HG03064 (cell line): ENCODE results near the gene KLC3.
"Not testable (repeated sequence)": the region's sequence is repeated elsewhere in the genome, so short reads cannot be mapped to it uniquely, and the experiment has no call there.

ENCODE experiments used
- ATAC-seq: cut with Tn5 transposase; IDR thresholded peaks from one replicate; pipeline ENCODE4 v1.9.1; 2021; ENCODE audit warnings: low read depth; ENCODE audit not compliant: unreplicated experiment

KLC3 gene

GRCh38 chr19:45340232-45340898 lies at the start of gene KLC3:
Gene KLC3, plus strand, starts transcription at chr19:45340750. Its CDS starts 4,792 bp downstream, at chr19:45345542.
- ATAC-seq: no peak

- no peak for ATAC-seq
Measured at GRCh38 chr19:45291834-45292233, 48.7 kb upstream of the KLC3 start.

- ATAC-seq: no peak
Measured at GRCh38 chr19:45293682-45294081, 46.9 kb upstream of the KLC3 start.

GRCh38 chr19:45294291-45295029 lies 46.1 kb upstream of the KLC3 start:
- no peak for ATAC-seq

- ATAC-seq: no peak
Measured at GRCh38 chr19:45295873-45296272, 44.7 kb upstream of the KLC3 start.

GRCh38 chr19:45296355-45296754 lies 44.2 kb upstream of the KLC3 start:
- no peak for ATAC-seq

GRCh38 chr19:45297674-45298073 lies 42.9 kb upstream of the KLC3 start:
- ATAC-seq: no peak

GRCh38 chr19:45298264-45298663 lies 42.3 kb upstream of the KLC3 start:
- no peak for ATAC-seq

- no peak for ATAC-seq
Measured at GRCh38 chr19:45299719-45300118, 40.8 kb upstream of the KLC3 start.

- no peak for ATAC-seq
Measured at GRCh38 chr19:45302416-45302815, 38.1 kb upstream of the KLC3 start.

- ATAC-seq: no peak
Measured at GRCh38 chr19:45303269-45304060, 37.1 kb upstream of the KLC3 start.

- ATAC-seq: no peak
Measured at GRCh38 chr19:45304141-45304926, 36.2 kb upstream of the KLC3 start.

- ATAC-seq: no peak
Measured at GRCh38 chr19:45305007-45305406, 35.5 kb upstream of the KLC3 start.

GRCh38 chr19:45305421-45305820 lies 35.1 kb upstream of the KLC3 start:
- no peak for ATAC-seq

GRCh38 chr19:45306040-45306439 lies 34.5 kb upstream of the KLC3 start:
- no peak for ATAC-seq

GRCh38 chr19:45306518-45307027 lies 34.0 kb upstream of the KLC3 start:
- ATAC-seq: no peak

- ATAC-seq: no peak
Measured at GRCh38 chr19:45307361-45307760, 33.2 kb upstream of the KLC3 start.

GRCh38 chr19:45309322-45309721 lies 31.2 kb upstream of the KLC3 start:
- ATAC-seq: not testable (repeated sequence)

GRCh38 chr19:45311621-45312020 lies 28.9 kb upstream of the KLC3 start:
- ATAC-seq: no peak

- not testable (repeated sequence) for ATAC-seq
Measured at GRCh38 chr19:45312285-45312684, 28.3 kb upstream of the KLC3 start.
